IMR-90 (cell line): Measurements from ENCODE around the gene NATD1.

Source experiments
- BHLHE40 ChIP-seq: fragments of 150-350 bp; IDR thresholded peaks from 2 replicates; pipeline ENCODE4 v1.6.1; 2016; ENCODE audit warnings: mild to moderate bottlenecking, low read depth, low read length
- CHD1 ChIP-seq: IDR thresholded peaks from 2 replicates; pipeline ENCODE4 v1.6.1; 2012; ENCODE audit warnings: low read depth, low read length, improper control_type of control experiment
- CTCF ChIP-seq: conservative IDR thresholded peaks from 2 replicates; pipeline ENCODE4 v1.5.1; 2012; ENCODE audit warnings: mild to moderate bottlenecking, low read depth, low read length, improper control_type of control experiment
- ELK1 ChIP-seq: fragments of 150-350 bp; IDR thresholded peaks from 2 replicates; pipeline ENCODE4 v1.6.1; 2016; ENCODE audit warnings: low read depth, mild to moderate bottlenecking, low read length, moderate library complexity, borderline replicate concordance
- FOS ChIP-seq: fragments of 150-350 bp; IDR thresholded peaks from 2 replicates; pipeline ENCODE4 v1.6.1; 2016; ENCODE audit warnings: low read depth, low read length
- MAFK ChIP-seq: IDR thresholded peaks from 2 replicates; pipeline ENCODE4 v1.6.1; 2012; ENCODE audit warnings: low read depth, low read length, improper control_type of control experiment
- NFE2L2 ChIP-seq: fragments of 150-350 bp; IDR thresholded peaks from 2 replicates; pipeline ENCODE4 v1.6.1; 2016; ENCODE audit warnings: low read depth, mild to moderate bottlenecking, low read length
- POLR2A ChIP-seq: IDR thresholded peaks from 2 replicates; pipeline ENCODE4 v1.6.1; 2012; ENCODE audit warnings: mild to moderate bottlenecking, low read depth, low read length
- RAD21 ChIP-seq: IDR thresholded peaks from 2 replicates; pipeline ENCODE4 v1.6.1; 2012; ENCODE audit warnings: low read length, improper control_type of control experiment
- RCOR1 ChIP-seq: IDR thresholded peaks from 2 replicates; pipeline ENCODE4 v1.6.1; 2012; ENCODE audit warnings: mild to moderate bottlenecking, low read length, improper control_type of control experiment; ENCODE audit not compliant: insufficient replicate concordance
- RFX5 ChIP-seq: IDR thresholded peaks from 2 replicates; pipeline ENCODE4 v1.8.0; 2012; ENCODE audit warnings: low read depth, mild to moderate bottlenecking, low read length, moderate library complexity
- SMC3 ChIP-seq: fragments of 150-350 bp; IDR thresholded peaks from 2 replicates; pipeline ENCODE4 v1.6.1; 2016; ENCODE audit warnings: low read depth, mild to moderate bottlenecking, antibody characterized with exemption, low read length, moderate library complexity
- TF ChIP-seq, protein P1 (sequence below): fragments of 150-350 bp; IDR thresholded peaks from 2 replicates; pipeline ENCODE4 v1.6.1; 2017; ENCODE audit warnings: mild to moderate bottlenecking, antibody characterized with exemption, low read length, low read depth

DNA sequence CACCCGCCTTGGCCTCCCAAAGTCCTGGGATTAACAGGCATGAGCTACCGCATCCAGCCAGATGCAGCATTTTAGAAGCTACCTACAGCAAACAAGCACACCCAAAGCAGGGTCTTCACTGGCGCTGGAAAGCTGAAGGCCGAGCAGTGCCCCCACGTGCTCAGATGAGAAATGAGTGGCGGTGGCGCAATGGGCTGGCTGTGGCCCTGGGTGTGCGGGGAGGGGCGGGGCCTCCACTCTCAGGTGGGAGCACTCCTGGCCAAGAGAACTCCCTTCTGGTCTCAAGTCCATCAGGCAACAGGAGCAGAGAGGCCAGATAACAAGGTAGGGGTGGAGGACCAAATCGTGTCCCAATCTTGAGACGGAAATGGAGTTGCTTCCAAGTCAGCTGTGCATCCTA lies 51.3 kb downstream of the NATD1 start:
- TF ChIP-seq BHLHE40 (no peak), RAD21 (no peak), POLR2A (no peak), CTCF (no peak), CHD1 (no peak), SMC3 (no peak), NFE2L2 (no peak), MAFK (no peak), RFX5 (no peak), FOS (no peak), ELK1 (no peak), RCOR1 (no peak)
- TF ChIP-seq, protein P1, sequence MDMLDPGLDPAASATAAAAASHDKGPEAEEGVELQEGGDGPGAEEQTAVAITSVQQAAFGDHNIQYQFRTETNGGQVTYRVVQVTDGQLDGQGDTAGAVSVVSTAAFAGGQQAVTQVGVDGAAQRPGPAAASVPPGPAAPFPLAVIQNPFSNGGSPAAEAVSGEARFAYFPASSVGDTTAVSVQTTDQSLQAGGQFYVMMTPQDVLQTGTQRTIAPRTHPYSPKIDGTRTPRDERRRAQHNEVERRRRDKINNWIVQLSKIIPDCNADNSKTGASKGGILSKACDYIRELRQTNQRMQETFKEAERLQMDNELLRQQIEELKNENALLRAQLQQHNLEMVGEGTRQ = no peak
